BJ (cell line): ENCODE measurements around the gene OR2G2. TPM values are rescaled to one million over a fixed set of nuclear protein-coding genes. Genes with fewer than 3 reads are reported as not detected.

Experiments used
- CTCF ChIA-PET: fragments of 350-600 bp; formaldehyde crosslinking; extraction: SDS; loops from one replicate; lab custom pipeline; 2021; ENCODE audit warnings: antibody characterized with exemption, inconsistent platforms; lab: Yijun Ruan, JAX
- POLR2A ChIA-PET: fragments of 300-600 bp; sonication (Branson Sonifier 250); formaldehyde crosslinking; extraction: SDS; loops from one replicate; lab custom pipeline; 2021; ENCODE audit warnings: antibody characterized with exemption; lab: Charles Lee
- DNase-seq: peaks from one replicate; pipeline ENCODE4 v3.0.0-alpha.2; 2011; ENCODE audit warnings: low read depth
- H3K27me3 ChIP-seq: 2 replicates; pipeline ENCODE4 v1.6.0; 2011; ENCODE audit warnings: low read length; ENCODE audit not compliant: control insufficient read depth, insufficient read depth
- H3K36me3 ChIP-seq: 2 replicates; pipeline ENCODE4 v1.5.1; 2011; ENCODE audit warnings: low read length; ENCODE audit not compliant: control insufficient read depth, insufficient read depth
- H3K4me3 ChIP-seq: 2 replicates; pipeline ENCODE4 v1.5.1; 2011; ENCODE audit warnings: low read depth, mild to moderate bottlenecking, control low read depth, low read length
- CTCF ChIP-seq: IDR thresholded peaks from 2 replicates; pipeline ENCODE4 v1.5.1; 2011; ENCODE audit warnings: low read depth, mild to moderate bottlenecking, control low read depth, inconsistent platforms, low read length, moderate library complexity; ENCODE audit not compliant: insufficient read depth
- polyA plus RNA-seq: library from polyadenylated mRNA; depleted of rRNA; stranded (reverse); fragments of >200 nt; gene quantifications from 2 replicates; pipeline ENCODE4 v1.2.3, GENCODE V29; 2011; rRNA removed
- small RNA-seq: library from RNA; depleted of rRNA; stranded (forward); fragments of <200 nt; gene quantifications from one replicate; pipeline ENCODE3, GENCODE V24; 2012; ENCODE audit warnings: low replicate concordance, low read depth; ENCODE audit not compliant: insufficient read length

Gene OR2G2
- polyA plus RNA-seq, 1 experiment: not detected

- POLR2A ChIA-PET: no interaction called here
- CTCF ChIA-PET: no interaction called here
- no peak for TF ChIP-seq CTCF
Observed at GRCh38 chr1:247638011-247638410, 49.9 kb downstream of the OR2G2 start.

GRCh38 chr1:247638781-247639180 lies 50.6 kb downstream of the OR2G2 start:
- no peak for TF ChIP-seq CTCF
- Histone ChIP-seq H3K27me3 (no peaks in the 10 kb centered on the region), H3K36me3 (no peaks in the 10 kb centered on the region), H3K4me3 (no peak overlapping the region)
- POLR2A ChIA-PET: no interaction called here
- CTCF ChIA-PET: no interaction called here
- DNase-seq: no peak

More at GRCh38 chr1:247638011-247638410, 49.9 kb downstream of the OR2G2 start:
- H3K27me3 ChIP-seq: no peaks in the 10 kb centered on the region
- DNase-seq: no peak
- H3K4me3 ChIP-seq: no peak overlapping the region
- no peaks in the 10 kb centered on the region for H3K36me3 ChIP-seq

Small RNA genes lying within 50 kb of the gene (small RNA-seq; reads per million reads assigned to genes)
- gene RF00026: not detected

Other genes starting within 250 kb of the OR2G2 start
- 0.02 TPM in 1 of 2 replicates, not detected in the other for gene NLRP3, start 172.2 kb upstream of the OR2G2 start, polyA plus RNA-seq
- gene OR2B11, start 130.3 kb upstream of the OR2G2 start, polyA plus RNA-seq: not detected in 2 replicates
- not detected in 2 replicates for gene OR2C3, start 51.9 kb upstream of the OR2G2 start, polyA plus RNA-seq
- gene GCSAML, start 39.2 kb upstream of the OR2G2 start, polyA plus RNA-seq: not detected in 2 replicates
- not detected in 2 replicates for gene OR2G3, start 17.2 kb downstream of the OR2G2 start, polyA plus RNA-seq
- not detected in 2 replicates for gene OR13G1, start 91.4 kb downstream of the OR2G2 start, polyA plus RNA-seq
- not detected in 2 replicates for gene OR6F1, start 128.3 kb downstream of the OR2G2 start, polyA plus RNA-seq
- not detected in 2 replicates for gene OR14K1, start 150.3 kb downstream of the OR2G2 start, polyA plus RNA-seq
- gene OR14A2, start 159.8 kb downstream of the OR2G2 start, polyA plus RNA-seq: not detected in 2 replicates
- not detected in 2 replicates for gene OR1C1, start 172.2 kb downstream of the OR2G2 start, polyA plus RNA-seq
- not detected in 2 replicates for gene OR14A16, start 235.8 kb downstream of the OR2G2 start, polyA plus RNA-seq